ENCODE data around the gene E2F8. TPM values are rescaled to one million over a fixed set of nuclear protein-coding genes. Genes with fewer than 3 reads are reported as not detected.

E2F8 gene
- total RNA-seq, 1 donor from 2014 or later, result 0.27 TPM

DNA sequence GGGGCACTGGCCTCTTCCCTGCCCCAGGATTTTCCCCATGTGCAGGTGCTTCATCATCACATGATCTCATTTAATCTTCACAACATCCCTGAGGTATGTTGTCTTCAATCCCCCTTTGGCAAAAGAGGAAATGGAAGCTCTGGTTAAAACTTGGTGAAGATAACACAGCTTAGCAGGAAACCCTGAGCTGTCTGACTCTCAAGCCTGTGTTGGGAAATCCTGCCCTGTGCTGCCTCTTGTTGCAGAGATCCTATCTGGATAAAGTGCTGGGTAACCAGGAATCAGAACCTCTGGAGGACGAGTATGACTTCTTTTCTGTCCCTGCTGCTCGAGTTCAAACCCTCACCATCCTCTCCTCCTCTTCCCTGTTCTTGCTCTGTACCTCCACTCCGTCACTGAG, 13.1 kb upstream of the E2F8 start:
- H3K79me2 ChIP-seq (ENCODE audit: insufficient read depth, low read length), result no peaks in the 10 kb centered on the region
- Mint-ChIP-seq H3K27ac (ENCODE audit: unreplicated experiment) (no peak overlapping the region), H3K4me3 (ENCODE audit: unreplicated experiment) (no peak overlapping the region), H3K27me3 (ENCODE audit: low read depth, unreplicated experiment) (peaks cover 11% of the 10 kb centered on the region), H3K36me3 (ENCODE audit: low read depth, unreplicated experiment) (peaks cover 2% of the 10 kb centered on the region), H3K4me1 (ENCODE audit: low read depth, unreplicated experiment) (peaks cover 3% of the 10 kb centered on the region), H3K9me3 (ENCODE audit: unreplicated experiment) (peaks cover 16% of the 10 kb centered on the region)
- no peak overlapping the region for H2AFZ ChIP-seq (ENCODE audit: low read depth, low read length)
- H3K4me1 ChIP-seq (ENCODE audit: insufficient read depth, low read length), result no peaks in the 10 kb centered on the region
- H3K4me2 ChIP-seq (ENCODE audit: low read length), result no peak overlapping the region
- no peak overlapping the region for H3K27ac ChIP-seq (ENCODE audit: low read depth, low read length)
- FAIRE-seq (no peak), DNase-seq (ENCODE audit: low read depth) (no peak)
- peaks cover 2% of the 10 kb centered on the region for H3K27me3 ChIP-seq (ENCODE audit: insufficient read depth, low read length)
- no peaks in the 10 kb centered on the region for H3K36me3 ChIP-seq (ENCODE audit: insufficient read depth, low read length)
- H4K20me1 ChIP-seq (ENCODE audit: insufficient read depth, low read length), result no peaks in the 10 kb centered on the region
- H3K9ac ChIP-seq (ENCODE audit: low read length), result no peak overlapping the region
- TF ChIP-seq, protein P1, sequence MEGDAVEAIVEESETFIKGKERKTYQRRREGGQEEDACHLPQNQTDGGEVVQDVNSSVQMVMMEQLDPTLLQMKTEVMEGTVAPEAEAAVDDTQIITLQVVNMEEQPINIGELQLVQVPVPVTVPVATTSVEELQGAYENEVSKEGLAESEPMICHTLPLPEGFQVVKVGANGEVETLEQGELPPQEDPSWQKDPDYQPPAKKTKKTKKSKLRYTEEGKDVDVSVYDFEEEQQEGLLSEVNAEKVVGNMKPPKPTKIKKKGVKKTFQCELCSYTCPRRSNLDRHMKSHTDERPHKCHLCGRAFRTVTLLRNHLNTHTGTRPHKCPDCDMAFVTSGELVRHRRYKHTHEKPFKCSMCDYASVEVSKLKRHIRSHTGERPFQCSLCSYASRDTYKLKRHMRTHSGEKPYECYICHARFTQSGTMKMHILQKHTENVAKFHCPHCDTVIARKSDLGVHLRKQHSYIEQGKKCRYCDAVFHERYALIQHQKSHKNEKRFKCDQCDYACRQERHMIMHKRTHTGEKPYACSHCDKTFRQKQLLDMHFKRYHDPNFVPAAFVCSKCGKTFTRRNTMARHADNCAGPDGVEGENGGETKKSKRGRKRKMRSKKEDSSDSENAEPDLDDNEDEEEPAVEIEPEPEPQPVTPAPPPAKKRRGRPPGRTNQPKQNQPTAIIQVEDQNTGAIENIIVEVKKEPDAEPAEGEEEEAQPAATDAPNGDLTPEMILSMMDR (IDR thresholded peaks at IDR 0.05; ENCODE audit: insufficient read depth, low read depth, low read length), result no peak
- no peak for TF ChIP-seq EZH2 (IDR thresholded peaks at IDR 0.05; ENCODE audit: insufficient read depth, low read length)
- H3K9me3 ChIP-seq (ENCODE audit: insufficient read depth, low read depth, low read length), result no peaks in the 10 kb centered on the region
- H3K4me3 ChIP-seq (ENCODE audit: insufficient read depth, low read depth, low read length), result no peak overlapping the region

DNA sequence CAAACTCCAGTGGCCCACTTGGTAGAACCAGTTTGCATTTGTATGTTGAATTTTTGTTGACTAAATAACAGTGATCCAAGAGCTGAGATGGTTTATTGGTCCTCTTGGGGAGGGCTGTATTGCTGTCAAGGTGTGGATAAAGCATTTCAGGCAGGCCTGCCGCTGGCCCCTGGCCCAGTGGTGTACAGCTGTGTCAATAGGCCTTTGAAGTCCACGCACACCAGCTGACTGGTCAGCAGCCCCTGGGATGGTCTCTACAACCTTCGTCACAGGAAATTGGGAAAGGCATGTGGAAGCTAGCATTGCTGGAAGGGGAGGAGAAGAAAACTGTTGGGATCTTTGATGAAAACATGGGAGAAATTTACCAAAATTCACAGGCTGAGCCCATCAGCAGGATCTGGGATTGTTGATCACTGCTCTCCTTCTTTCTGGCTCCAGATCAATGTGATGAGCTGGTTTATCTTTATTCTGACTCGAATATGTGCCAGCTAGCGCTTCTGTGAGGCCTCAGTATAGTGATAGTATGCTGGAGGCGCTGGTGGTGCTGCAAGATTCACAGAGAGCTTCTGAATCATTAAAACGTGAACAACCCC, 12.5 kb upstream of the E2F8 start:
- no peak for TF ChIP-seq EZH2 (IDR thresholded peaks at IDR 0.05; ENCODE audit: insufficient read depth, low read length)
- TF ChIP-seq, protein P1 (IDR thresholded peaks at IDR 0.05; ENCODE audit: insufficient read depth, low read depth, low read length), result no peak
- Histone ChIP-seq H2AFZ (ENCODE audit: low read depth, low read length) (no peak overlapping the region), H3K9ac (ENCODE audit: low read length) (no peak overlapping the region), H3K4me1 (ENCODE audit: insufficient read depth, low read length) (no peaks in the 10 kb centered on the region), H3K9me3 (ENCODE audit: insufficient read depth, low read depth, low read length) (no peaks in the 10 kb centered on the region), H3K79me2 (ENCODE audit: insufficient read depth, low read length) (no peaks in the 10 kb centered on the region), H3K36me3 (ENCODE audit: insufficient read depth, low read length) (no peaks in the 10 kb centered on the region), H3K4me2 (ENCODE audit: low read length) (no peak overlapping the region), H3K27ac (ENCODE audit: low read depth, low read length) (no peak overlapping the region), H3K27me3 (ENCODE audit: insufficient read depth, low read length) (peaks cover 4% of the 10 kb centered on the region), H4K20me1 (ENCODE audit: insufficient read depth, low read length) (no peaks in the 10 kb centered on the region), H3K4me3 (ENCODE audit: insufficient read depth, low read depth, low read length) (no peak overlapping the region)
- Mint-ChIP-seq H3K27me3 (ENCODE audit: low read depth, unreplicated experiment) (peaks cover 11% of the 10 kb centered on the region), H3K36me3 (ENCODE audit: low read depth, unreplicated experiment) (peaks cover 2% of the 10 kb centered on the region), H3K4me1 (ENCODE audit: low read depth, unreplicated experiment) (no peaks in the 10 kb centered on the region), H3K9me3 (ENCODE audit: unreplicated experiment) (peaks cover 16% of the 10 kb centered on the region), H3K4me3 (ENCODE audit: unreplicated experiment) (no peak overlapping the region), H3K27ac (ENCODE audit: unreplicated experiment) (no peak overlapping the region)
- FAIRE-seq (no peak), DNase-seq (ENCODE audit: low read depth) (no peak)

DNA sequence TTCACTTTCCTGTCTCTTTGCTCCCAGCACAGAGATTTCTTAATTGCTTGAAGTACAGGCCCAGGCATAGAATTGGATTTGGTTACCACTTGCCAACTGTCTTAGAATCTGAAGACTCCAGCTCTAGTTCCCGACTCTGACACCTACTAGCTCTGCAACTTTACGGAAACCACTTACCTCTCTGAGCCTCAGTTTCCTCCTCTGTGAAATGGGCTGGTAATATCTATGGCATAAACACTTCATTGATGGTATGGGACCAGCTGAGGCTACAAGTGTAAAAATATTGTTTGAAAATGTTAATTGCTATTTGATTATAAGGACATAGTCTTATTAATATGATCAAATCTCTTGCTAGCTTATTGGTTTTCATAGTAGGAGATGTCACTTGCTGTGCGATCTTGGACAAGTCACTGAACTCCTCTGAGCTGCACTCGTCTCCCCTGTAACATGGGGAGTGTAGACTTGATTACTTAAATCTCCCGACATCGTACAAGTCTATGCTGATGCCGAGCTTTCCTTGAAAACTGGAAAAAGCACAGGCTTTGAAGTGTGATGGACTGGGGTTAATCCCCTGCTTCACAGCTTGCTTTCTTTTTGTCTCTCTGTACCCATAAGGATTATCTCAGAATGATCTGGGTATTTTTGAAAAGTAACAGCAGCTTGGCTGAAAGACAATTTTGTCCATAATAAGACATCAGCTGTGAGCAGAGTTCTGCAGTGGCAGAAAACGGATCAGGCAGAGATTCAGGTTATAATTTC, 11.8 kb upstream of the E2F8 start:
- Histone ChIP-seq H3K27me3 (ENCODE audit: insufficient read depth, low read length) (peaks cover 7% of the 10 kb centered on the region), H3K27ac (ENCODE audit: low read depth, low read length) (no peak overlapping the region), H3K4me2 (ENCODE audit: low read length) (no peak overlapping the region), H4K20me1 (ENCODE audit: insufficient read depth, low read length) (no peaks in the 10 kb centered on the region), H3K79me2 (ENCODE audit: insufficient read depth, low read length) (no peaks in the 10 kb centered on the region), H3K4me1 (ENCODE audit: insufficient read depth, low read length) (no peaks in the 10 kb centered on the region), H3K9ac (ENCODE audit: low read length) (no peak overlapping the region), H3K36me3 (ENCODE audit: insufficient read depth, low read length) (no peaks in the 10 kb centered on the region), H3K4me3 (ENCODE audit: insufficient read depth, low read depth, low read length) (no peak overlapping the region), H2AFZ (ENCODE audit: low read depth, low read length) (no peak overlapping the region), H3K9me3 (ENCODE audit: insufficient read depth, low read depth, low read length) (no peaks in the 10 kb centered on the region)
- H3K9me3 Mint-ChIP-seq (ENCODE audit: unreplicated experiment), result peaks cover 16% of the 10 kb centered on the region
- FAIRE-seq (no peak), DNase-seq (ENCODE audit: low read depth) (no peak)
- peaks cover 2% of the 10 kb centered on the region for H3K36me3 Mint-ChIP-seq (ENCODE audit: low read depth, unreplicated experiment)
- H3K27me3 Mint-ChIP-seq (ENCODE audit: low read depth, unreplicated experiment), result peaks cover 11% of the 10 kb centered on the region
- no peak for TF ChIP-seq EZH2 (IDR thresholded peaks at IDR 0.05; ENCODE audit: insufficient read depth, low read length)
- TF ChIP-seq, protein P1 (IDR thresholded peaks at IDR 0.05; ENCODE audit: insufficient read depth, low read depth, low read length), result no peak
- H3K27ac Mint-ChIP-seq (ENCODE audit: unreplicated experiment), result no peak overlapping the region
- H3K4me1 Mint-ChIP-seq (ENCODE audit: low read depth, unreplicated experiment), result no peaks in the 10 kb centered on the region
- no peak overlapping the region for H3K4me3 Mint-ChIP-seq (ENCODE audit: unreplicated experiment)
